Stimulated activated CD8-positive, alpha-beta memory T cell treated with anti-CD3 and anti-CD28 coated beads, Interleukin-4, amount 100 ng/mL, for 24 hours (primary cell): ENCODE results near the gene LTBP1.
"Not testable (repeated sequence)": the region's sequence is repeated elsewhere in the genome, so short reads cannot be mapped to it uniquely, and the experiment has no call there.

Experiments used
- DNase-seq: peaks from one replicate; pipeline ENCODE4 v3.0.0-alpha.2; 2020; ENCODE audit warnings: low read depth

LTBP1 gene

DNA sequence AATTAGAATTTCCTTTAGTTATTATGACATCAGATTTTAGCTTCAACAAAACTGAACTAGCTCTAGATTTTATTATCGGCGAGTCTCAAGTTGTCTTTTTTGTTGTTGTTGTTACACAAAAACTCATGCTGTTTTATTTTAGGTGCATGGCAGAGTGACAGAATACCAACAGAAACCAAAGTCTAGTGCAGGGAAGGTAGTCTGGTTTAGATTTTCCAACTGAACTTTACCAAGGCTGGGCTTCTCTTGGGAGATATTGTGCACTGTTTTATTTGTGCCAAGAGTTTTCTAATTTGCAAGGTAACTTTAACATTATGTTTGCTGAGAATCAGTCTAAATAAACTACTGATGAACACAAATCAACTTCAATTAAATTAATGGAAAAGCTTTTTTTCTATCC lies 486.1 kb downstream of the LTBP1 start:
- DNase-seq, result no peak

GRCh38 chr2:33433279-33434235 lies 486.8 kb downstream of the LTBP1 start:
- DNase-seq, result no peak

DNA sequence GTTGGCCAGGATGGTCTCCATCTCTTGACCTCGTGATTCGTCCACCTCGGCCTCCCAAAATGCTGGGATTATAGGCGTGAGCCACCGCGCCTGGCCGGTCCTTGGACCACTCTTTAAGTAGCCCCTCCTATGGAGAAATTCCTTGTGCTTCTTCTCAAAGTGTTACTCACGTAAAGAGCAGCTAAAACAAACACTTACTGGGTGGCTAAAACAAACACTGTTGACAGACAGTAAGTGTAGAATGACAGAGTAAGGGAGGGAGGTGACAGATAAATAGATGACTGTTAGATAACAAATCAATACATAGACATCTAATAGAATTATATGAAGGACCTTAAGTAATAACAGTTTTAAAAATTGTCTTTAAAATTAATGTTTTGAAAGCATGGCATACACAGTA lies 488.8 kb downstream of the LTBP1 start:
- DNase-seq, result no peak

DNA sequence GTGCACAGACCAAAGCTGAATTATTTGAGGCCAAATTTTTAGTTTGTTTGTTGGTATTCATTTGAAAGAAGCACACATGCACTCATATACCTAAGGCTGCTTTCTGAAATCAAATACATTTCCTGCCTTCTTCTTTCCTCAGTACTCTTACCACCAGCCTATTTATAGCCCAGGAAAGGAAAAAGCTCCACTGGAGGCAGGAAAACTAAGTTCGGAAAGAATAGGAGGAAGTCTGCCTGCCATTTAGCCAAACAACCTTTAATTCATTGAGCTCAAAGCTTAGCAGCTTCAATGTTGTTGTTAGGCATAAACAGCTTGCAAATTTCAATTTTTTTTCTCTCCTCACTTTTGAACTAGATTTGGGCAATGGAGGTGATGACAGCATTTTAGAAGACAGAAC lies 489.3 kb downstream of the LTBP1 start:
- DNase-seq, result no peak

DNA sequence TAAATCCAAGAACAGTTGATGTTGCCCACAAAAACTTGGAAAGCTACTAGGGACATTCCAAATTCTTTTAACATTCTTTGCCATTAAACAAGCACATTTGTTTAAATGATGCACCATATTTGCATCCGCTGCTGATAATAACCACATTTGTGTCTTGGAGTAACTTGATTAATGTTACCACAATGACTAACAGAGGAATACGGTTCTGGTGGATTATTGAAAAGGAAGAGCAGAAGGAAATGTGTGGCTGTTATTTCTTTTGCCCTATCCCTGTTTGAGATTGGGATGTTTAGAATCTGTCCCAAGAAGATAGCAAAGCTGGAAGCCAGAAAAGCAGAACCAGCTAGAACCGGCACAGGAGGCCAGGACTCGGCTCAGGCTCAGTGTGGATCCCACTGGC lies 490.5 kb downstream of the LTBP1 start:
- DNase-seq, result no peak

- no peak for DNase-seq
Observed at GRCh38 chr2:33437815-33438214, 491.1 kb downstream of the LTBP1 start.

- peak; percentile 38 for DNase-seq
Observed at GRCh38 chr2:33441235-33441810, 494.6 kb downstream of the LTBP1 start.

DNA sequence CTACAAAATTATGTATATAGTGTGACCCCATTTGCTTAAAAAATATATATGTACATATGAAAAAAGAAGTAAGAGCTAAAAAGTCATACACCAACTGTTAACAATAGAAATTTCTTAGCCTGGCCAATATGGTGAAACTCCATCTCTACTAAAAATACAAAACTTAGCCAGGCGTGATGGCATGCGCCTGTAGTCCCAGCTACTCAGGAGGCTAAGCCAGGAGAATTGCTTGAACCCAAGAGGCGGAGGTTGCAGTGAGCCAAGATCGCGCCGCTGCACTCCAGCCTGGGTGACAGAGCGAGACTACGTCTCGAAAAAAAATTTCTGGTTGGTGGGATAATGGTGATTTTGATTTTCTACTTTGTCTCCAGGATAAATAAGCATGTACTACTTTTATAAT lies 495.3 kb downstream of the LTBP1 start:
- DNase-seq, result not testable (repeated sequence)

GRCh38 chr2:33442528-33443079 lies 495.9 kb downstream of the LTBP1 start:
- DNase-seq, result no peak

GRCh38 chr2:33443274-33443829 lies 496.6 kb downstream of the LTBP1 start:
- DNase-seq, result no peak

DNA sequence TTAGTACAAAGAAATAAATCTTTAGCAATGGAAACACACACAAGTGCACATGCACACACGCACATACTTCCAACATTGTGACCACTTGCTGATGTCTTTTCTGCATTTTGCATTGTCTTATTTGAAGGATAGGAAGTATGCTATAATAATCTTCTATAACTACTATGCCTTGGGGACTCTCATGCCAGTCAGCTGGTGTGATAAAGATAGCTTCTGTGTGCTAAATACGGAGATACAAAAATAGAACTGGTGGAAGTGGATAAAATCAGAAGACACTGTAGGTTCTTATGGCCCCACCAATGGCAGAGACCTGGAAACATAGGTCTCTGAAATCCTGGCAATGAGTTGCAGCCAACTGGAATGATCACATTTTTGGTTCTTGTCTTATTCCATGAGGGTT lies 498.2 kb downstream of the LTBP1 start:
- DNase-seq, result no peak

GRCh38 chr2:33448220-33448899 lies 501.6 kb downstream of the LTBP1 start:
- no peak for DNase-seq
